K562 (cell line): ENCODE results near the gene WDR76. TPM values are rescaled to one million over a fixed set of nuclear protein-coding genes. Genes with fewer than 3 reads are reported as not detected.

Experiments used
- CREBBP ChIP-seq: IDR thresholded peaks from one replicate; pipeline ENCODE4 v1.6.1; 2012; ENCODE audit warnings: low read depth, mild to moderate bottlenecking, control low read depth, inconsistent platforms, low read length
- DEAF1 ChIP-seq: fragments of 450-650 bp; formaldehyde crosslinking; IDR thresholded peaks from 2 replicates; pipeline ENCODE4 v1.4.0; 2020; ENCODE audit warnings: mild to moderate bottlenecking, moderate library complexity
- EHMT2 ChIP-seq: fragments of 450-650 bp; IDR thresholded peaks from 2 replicates; pipeline ENCODE4 v1.6.1; 2018; ENCODE audit warnings: antibody characterized with exemption
- ELF1 ChIP-seq: fragments of 200-800 bp; sonication (Bioruptor generic); IDR thresholded peaks from 2 replicates; pipeline ENCODE4 v1.6.1; 2016; ENCODE audit warnings: missing genetic modification characterization, missing compliant biosample characterization
- ELF4 ChIP-seq: fragments of 450-650 bp; formaldehyde crosslinking; IDR thresholded peaks from 2 replicates; pipeline ENCODE4 v1.4.0; 2022; ENCODE audit warnings: missing genetic modification characterization
- KLF10 ChIP-seq: fragments of 250-450 bp; sonication (Bioruptor Pico); IDR thresholded peaks from 2 replicates; pipeline ENCODE4 v1.6.1; 2021; ENCODE audit warnings: matching md5 sums
- MAZ ChIP-seq, 2 experiments: fragments of 450-650 bp in 1 of 2; sonication (generic) in 1 of 2; formaldehyde crosslinking; IDR thresholded peaks in 1 of 2; conservative IDR thresholded peaks in 1 of 2; 2 replicates each; pipeline versions ENCODE4 v1.4.0 to v1.5.0; 2020; ENCODE audit warnings: mild to moderate bottlenecking in 1 of 2, missing genetic modification reagents in 1 of 2
- MYC ChIP-seq, 2 experiments: fragments of 250-450 bp in 1 of 2; sonication (Bioruptor Pico) in 1 of 2; IDR thresholded peaks; 2 replicates each; pipeline versions ENCODE4 v1.5.1 to v1.6.1; 2012 to 2021; ENCODE audit warnings: low read depth in 2 of 2, borderline replicate concordance in 1 of 2, improper control_type of control experiment in 1 of 2, low read length in 1 of 2, mild to moderate bottlenecking in 1 of 2, moderate library complexity in 1 of 2
- NFIC ChIP-seq: fragments of 450-650 bp; IDR thresholded peaks from 2 replicates; pipeline ENCODE4 v1.6.1; 2017; ENCODE audit warnings: mild to moderate bottlenecking, inconsistent platforms
- NFIX ChIP-seq: fragments of 250-450 bp; sonication (Bioruptor Pico); IDR thresholded peaks from 2 replicates; pipeline ENCODE4 v1.4.0; 2020; ENCODE audit warnings: low read depth, mild to moderate bottlenecking, moderate library complexity
- NR3C1 ChIP-seq: sonication (generic); formaldehyde crosslinking; IDR thresholded peaks from 2 replicates; pipeline ENCODE4 v1.8.1; 2022; ENCODE audit warnings: missing genetic modification reagents
- RAD21 ChIP-seq, 2 experiments: fragments of 250-450 bp in 1 of 2; fragments of 450-650 bp in 1 of 2; sonication (Bioruptor Pico) in 1 of 2; formaldehyde crosslinking in 1 of 2; IDR thresholded peaks in 1 of 2; conservative IDR thresholded peaks in 1 of 2; 2 replicates each; pipeline versions ENCODE4 v1.4.0 to v1.8.0; 2020 to 2022; ENCODE audit warnings: mild to moderate bottlenecking in 2 of 2, moderate library complexity in 1 of 2
- SMAD1 ChIP-seq: fragments of 150-350 bp; IDR thresholded peaks from 2 replicates; pipeline ENCODE4 v1.6.1; 2014; ENCODE audit warnings: low read length, low read depth; ENCODE audit not compliant: partially characterized antibody
- SMARCA5 ChIP-seq: fragments of 450-650 bp; IDR thresholded peaks from 2 replicates; pipeline ENCODE4 v1.6.1; 2016
- THAP12 ChIP-seq: fragments of 250-450 bp; sonication (Bioruptor Pico); IDR thresholded peaks from 2 replicates; pipeline ENCODE4 v1.9.0; 2021; ENCODE audit warnings: mild to moderate bottlenecking, inconsistent platforms
- ZBED1 ChIP-seq: IDR thresholded peaks from 2 replicates; pipeline ENCODE4 v1.6.1; 2014
- ZKSCAN8 ChIP-seq: fragments of 200-800 bp; sonication (Bioruptor generic); IDR thresholded peaks from 2 replicates; pipeline ENCODE4 v1.6.1; 2016; ENCODE audit warnings: missing genetic modification characterization, missing compliant biosample characterization
- ZNF184 ChIP-seq: sonication (generic); formaldehyde crosslinking; IDR thresholded peaks from 2 replicates; pipeline ENCODE4 v1.5.0; 2020; ENCODE audit warnings: missing genetic modification reagents
- ZNF512 ChIP-seq: IDR thresholded peaks from 2 replicates; pipeline ENCODE4 v1.6.1; 2016; ENCODE audit warnings: missing genetic modification characterization, missing compliant biosample characterization
- ZNF79 ChIP-seq: fragments of 250-450 bp; sonication (Bioruptor Pico); IDR thresholded peaks from 2 replicates; pipeline ENCODE4 v1.4.0; 2020; ENCODE audit warnings: low read depth, mild to moderate bottlenecking, moderate library complexity
- polyA plus RNA-seq, 8 experiments: library from polyadenylated mRNA; depleted of rRNA in 4 of 8; stranded (reverse) in 5 of 8; unstranded in 3 of 8; fragments of >200 nt; fragmentation: Nextera tagmentation in 2 of 8; fragmentation: Illumina TruSeq in 1 of 8; extraction: Ambion mirVana in 2 of 8; extraction: Trizol in 1 of 8; gene quantifications; 2 replicates each; pipeline versions ENCODE4 v1.2.1 to v1.2.3, GENCODE V29; 2011 to 2014; ENCODE audit warnings: inconsistent platforms in 1 of 8, missing spikeins in 1 of 8
- total RNA-seq, 7 experiments: library from RNA; depleted of rRNA in 6 of 7; stranded (reverse); fragments of >200 nt in 6 of 7; fragmentation: Illumina TruSeq in 2 of 7; extraction: Trizol in 2 of 7; gene quantifications; 2 replicates each; pipeline versions ENCODE4 v1.2.1 to v1.2.3, GENCODE V29; 2011 to 2021; ENCODE audit warnings: low replicate concordance in 1 of 7
- TF ChIP-seq, protein P1 (sequence below): fragments of 250-450 bp; sonication (Bioruptor Pico); IDR thresholded peaks from 2 replicates; pipeline ENCODE4 v1.5.0; 2021; ENCODE audit warnings: mild to moderate bottlenecking, borderline replicate concordance

The WDR76 gene
- total and polyA plus RNA-seq, 9 of the 15 experiments (the other 6 are each of a cell fraction or from before 2014, with no cell fraction given), result 9.8 to 69.5 (median 44.4) TPM

- TF ChIP-seq ZNF512 (tag), result no peak
- TF ChIP-seq KLF10, result no peak
- no peak for TF ChIP-seq THAP12
- TF ChIP-seq MYC (IDR thresholded peaks at IDR 0.05; ENCODE audit: low read depth, low read length), result no peak
- TF ChIP-seq MYC (CRISPR knock-in tag; IDR thresholded peaks at IDR 0.05; ENCODE audit: borderline replicate concordance, low read depth), result no peak
- no peak for TF ChIP-seq RAD21 (CRISPR knock-in tag; conservative IDR thresholded peaks at IDR 0.05 in 1 of 2, IDR thresholded peaks at IDR 0.05 in 1 of 2)
- TF ChIP-seq SMAD1, result no peak
- TF ChIP-seq ZBED1, result no peak
- no peak for TF ChIP-seq ELF4 (CRISPR knock-in tag)
- TF ChIP-seq NFIC, result no peak
- TF ChIP-seq NFIX (CRISPR knock-in tag), result no peak
- TF ChIP-seq EHMT2, result no peak
- no peak for TF ChIP-seq ZNF184 (CRISPR knock-in tag)
- TF ChIP-seq ZNF79 (CRISPR knock-in tag), result no peak
- no peak for TF ChIP-seq ZKSCAN8 (CRISPR knock-in tag)
- no peak for TF ChIP-seq MAZ (CRISPR knock-in tag; conservative IDR thresholded peaks at IDR 0.05 in 1 of 2, IDR thresholded peaks at IDR 0.05 in 1 of 2)
- TF ChIP-seq NR3C1, result no peak
- TF ChIP-seq DEAF1 (CRISPR knock-in tag), result no peak
- TF ChIP-seq ELF1 (tag), result no peak
- TF ChIP-seq CREBBP, result peak; percentile 49
- TF ChIP-seq, protein P1, sequence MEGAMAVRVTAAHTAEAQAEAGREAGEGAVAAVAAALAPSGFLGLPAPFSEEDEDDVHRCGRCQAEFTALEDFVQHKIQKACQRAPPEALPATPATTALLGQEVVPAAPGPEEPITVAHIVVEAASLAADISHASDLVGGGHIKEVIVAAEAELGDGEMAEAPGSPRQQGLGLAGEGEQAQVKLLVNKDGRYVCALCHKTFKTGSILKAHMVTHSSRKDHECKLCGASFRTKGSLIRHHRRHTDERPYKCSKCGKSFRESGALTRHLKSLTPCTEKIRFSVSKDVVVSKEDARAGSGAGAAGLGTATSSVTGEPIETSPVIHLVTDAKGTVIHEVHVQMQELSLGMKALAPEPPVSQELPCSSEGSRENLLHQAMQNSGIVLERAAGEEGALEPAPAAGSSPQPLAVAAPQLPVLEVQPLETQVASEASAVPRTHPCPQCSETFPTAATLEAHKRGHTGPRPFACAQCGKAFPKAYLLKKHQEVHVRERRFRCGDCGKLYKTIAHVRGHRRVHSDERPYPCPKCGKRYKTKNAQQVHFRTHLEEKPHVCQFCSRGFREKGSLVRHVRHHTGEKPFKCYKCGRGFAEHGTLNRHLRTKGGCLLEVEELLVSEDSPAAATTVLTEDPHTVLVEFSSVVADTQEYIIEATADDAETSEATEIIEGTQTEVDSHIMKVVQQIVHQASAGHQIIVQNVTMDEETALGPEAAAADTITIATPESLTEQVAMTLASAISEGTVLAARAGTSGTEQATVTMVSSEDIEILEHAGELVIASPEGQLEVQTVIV, result no peak
- no peak for TF ChIP-seq SMARCA5
Observed at GRCh38 chr15:43796566-43796965, 30.2 kb upstream of the WDR76 start (continued).
